Right ventricle myocardium inferior (tissue), 1 donor: ENCODE data around the gene GCH1. TPM values are rescaled to one million over a fixed set of nuclear protein-coding genes. Genes with fewer than 3 reads are reported as not detected.

ENCODE experiments used
- microRNA-seq: library from miRNA; unstranded; fragments of <30 nt; microRNA quantifications from one replicate; pipeline ENCODE4 v1.2.0, GENCODE V29; 2020
- total RNA-seq: library from RNA; stranded (reverse); fragmentation: NEBNext Ultra II Directional; extraction: Animal tissue kit (Norgen Biotek cat#: 25700); gene quantifications from one replicate; pipeline ENCODE4 v1.2.1, GENCODE V29; 2021
- donor health status: DM: no; HTN: yes; CAD: no; lungs with severe emphysema.

Gene GCH1
- total RNA-seq, 1 donor from 2014 or later, result 2.4 TPM

Small RNAs within 50 kb of the gene (microRNA-seq; reads per million reads assigned to microRNA genes)
- not detected for gene MIR4308

Other genes starting within 250 kb of the GCH1 start
- 1.9 TPM for gene WDHD1, start 124.3 kb upstream of the GCH1 start, total RNA-seq
- gene SOCS4, start 124.4 kb upstream of the GCH1 start, total RNA-seq, result 14.0 TPM
- 65.0 TPM for gene MAPK1IP1L, start 148.8 kb upstream of the GCH1 start, total RNA-seq
- gene LGALS3, start 226.4 kb upstream of the GCH1 start, total RNA-seq, result 265 TPM